Stimulated activated CD8-positive, alpha-beta memory T cell treated with anti-CD3 and anti-CD28 coated beads, Interleukin-15, amount 100 ng/mL, for 48 hours (primary cell): Measurements from ENCODE around the gene RGS3.
A peak's percentile ranks its signal among the peaks of the same experiment; 100 is the strongest.

Experiments
- DNase-seq, 2 donors: peaks; one replicate each; pipeline ENCODE4 v3.0.0-alpha.2; 2020; ENCODE audit warnings: low read depth in 2 of 2

The RGS3 gene

GRCh38 chr9:113570749-113571711 lies 107.5 kb downstream of the RGS3 start:
- DNase-seq = no peak

- no peak for DNase-seq
Observed at GRCh38 chr9:113572076-113572861, 108.7 kb downstream of the RGS3 start.

- no peak for DNase-seq
Observed at GRCh38 chr9:113573046-113573958, 109.8 kb downstream of the RGS3 start.

GRCh38 chr9:113573959-113574352 lies 110.4 kb downstream of the RGS3 start:
- DNase-seq = no peak

- DNase-seq = no peak
Observed at GRCh38 chr9:113574441-113575262, 111.1 kb downstream of the RGS3 start.

- DNase-seq = no peak
Observed at GRCh38 chr9:113577525-113578261, 114.2 kb downstream of the RGS3 start.

- DNase-seq = no peak
Observed at GRCh38 chr9:113578279-113578865, 114.8 kb downstream of the RGS3 start.

- DNase-seq = peak; percentile 85 to 89
Observed at GRCh38 chr9:113578882-113579282, 115.4 kb downstream of the RGS3 start.

GRCh38 chr9:113579283-113580040 lies 115.9 kb downstream of the RGS3 start:
- no peak for DNase-seq

- peak; percentile 60 to 65 for DNase-seq
Observed at GRCh38 chr9:113580041-113580953, 116.8 kb downstream of the RGS3 start.

GRCh38 chr9:113580954-113581311 lies 117.4 kb downstream of the RGS3 start:
- DNase-seq = no peak

- DNase-seq = peak; percentile 68 to 75
Observed at GRCh38 chr9:113581865-113582697, 118.6 kb downstream of the RGS3 start.

GRCh38 chr9:113582698-113583200 lies 119.2 kb downstream of the RGS3 start:
- no peak for DNase-seq

- DNase-seq = no peak
Observed at GRCh38 chr9:113583511-113584427, 120.2 kb downstream of the RGS3 start.

GRCh38 chr9:113584428-113585084 lies 121.0 kb downstream of the RGS3 start:
- no peak for DNase-seq
